Fibroblast of the conjunctiva (primary cell): ENCODE data around the gene GPHN.
"Not testable (repeated sequence)": the region's sequence is repeated elsewhere in the genome, so short reads cannot be mapped to it uniquely, and the experiment has no call there.

Experiments
- DNase-seq: peaks from one replicate; pipeline ENCODE4 v3.0.0-alpha.2; 2010; ENCODE audit warnings: low read depth

The GPHN gene

GRCh38 chr14:66802962-66803361 is 295.0 kb downstream of the GPHN start:
- DNase-seq: no peak

- no peak for DNase-seq
Measured at GRCh38 chr14:66804141-66804540, 296.2 kb downstream of the GPHN start.

GRCh38 chr14:66813636-66814035 is 305.7 kb downstream of the GPHN start:
- no peak for DNase-seq

- DNase-seq: no peak
Measured at GRCh38 chr14:66815687-66816086, 307.7 kb downstream of the GPHN start.

- no peak for DNase-seq
Measured at GRCh38 chr14:66824251-66824650, 316.3 kb downstream of the GPHN start.

- no peak for DNase-seq
Measured at GRCh38 chr14:66827182-66827581, 319.2 kb downstream of the GPHN start.

- no peak for DNase-seq
Measured at GRCh38 chr14:66831173-66831572, 323.2 kb downstream of the GPHN start.

- DNase-seq: no peak
Measured at GRCh38 chr14:66833816-66834215, 325.9 kb downstream of the GPHN start.

GRCh38 chr14:66837436-66837835 is 329.5 kb downstream of the GPHN start:
- DNase-seq: not testable (repeated sequence)

- no peak for DNase-seq
Measured at GRCh38 chr14:66842911-66843512, 335.1 kb downstream of the GPHN start.

GRCh38 chr14:66850258-66850888 is 342.4 kb downstream of the GPHN start:
- no peak for DNase-seq

GRCh38 chr14:66853311-66853710 is 345.4 kb downstream of the GPHN start:
- DNase-seq: no peak

GRCh38 chr14:66857867-66858266 is 349.9 kb downstream of the GPHN start:
- no peak for DNase-seq

GRCh38 chr14:66859063-66859671 is 351.2 kb downstream of the GPHN start:
- no peak for DNase-seq

GRCh38 chr14:66881596-66881995 is 373.6 kb downstream of the GPHN start:
- no peak for DNase-seq

- DNase-seq: no peak
Measured at GRCh38 chr14:66884149-66884548, 376.2 kb downstream of the GPHN start.

GRCh38 chr14:66900719-66901118 is 392.8 kb downstream of the GPHN start:
- no peak for DNase-seq

- no peak for DNase-seq
Measured at GRCh38 chr14:66910311-66910840, 402.4 kb downstream of the GPHN start.

GRCh38 chr14:66916421-66916820 is 408.5 kb downstream of the GPHN start:
- no peak for DNase-seq

GRCh38 chr14:66918527-66918926 is 410.6 kb downstream of the GPHN start:
- no peak for DNase-seq

- DNase-seq: no peak
Measured at GRCh38 chr14:66920196-66920595, 412.2 kb downstream of the GPHN start.

GRCh38 chr14:66923251-66923650 is 415.3 kb downstream of the GPHN start:
- DNase-seq: no peak

GRCh38 chr14:66939409-66939808 is 431.5 kb downstream of the GPHN start:
- no peak for DNase-seq
